Measurements from ENCODE around the gene SH3BP2. TPM values are rescaled to one million over a fixed set of nuclear protein-coding genes. Genes with fewer than 3 reads are reported as not detected.

Gene SH3BP2
- total RNA-seq, 2 experiments from 2014 or later: 10.9 to 31.6 TPM

GRCh38 chr4:2862528-2862927 lies 69.6 kb downstream of the SH3BP2 start:
- Histone ChIP-seq H4K20me1 (ENCODE audit: insufficient read depth, low read length) (peaks cover 21% of the 10 kb centered on the region), H3K9me2 (ENCODE audit: insufficient read depth, low read length) (no peaks in the 10 kb centered on the region), H3K4me2 (ENCODE audit: low read length) (no peak overlapping the region), H3K9me3 (ENCODE audit: low read length) (no peaks in the 10 kb centered on the region; the same call in 1 of the 2 replicates), H2AFZ (ENCODE audit: low read length) (no peak overlapping the region), H3K79me2 (ENCODE audit: insufficient read depth, low read depth, low read length) (no peaks in the 10 kb centered on the region; the same call in 1 of the 2 replicates), H3K4me1 (ENCODE audit: insufficient read depth, low read length, poor library complexity, severe bottlenecking) (peaks cover 30% of the 10 kb centered on the region), H3K36me3 (ENCODE audit: insufficient read depth, low read length) (no peaks in the 10 kb centered on the region), H3K4me3 (ENCODE audit: low read depth, low read length, poor library complexity, severe bottlenecking) (no peak overlapping the region), H3K27ac (ENCODE audit: low read depth, low read length, poor library complexity, severe bottlenecking) (no peak overlapping the region)
- BruUV-seq (replicated peaks): no TSS peak
- POLR2A ChIA-PET: interaction anchor here (0.6 to 1.5 kb wide), 4 partner anchors 16 to 74 kb away, joined by 3 to 5 read pairs (median 3); no protein-coding TSS in a partner anchor
- CTCF ChIA-PET (ENCODE audit: unreplicated experiment): no interaction called here
- TF ChIP-seq CTCF (conservative IDR thresholded peaks at IDR 0.05; ENCODE audit: low read length) (no peak), EZH2phosphoT487 (IDR thresholded peaks at IDR 0.05; ENCODE audit: borderline replicate concordance, low read depth, low read length) (no peak)
- no peak for DNase-seq (ENCODE audit: low spot score)
- intact Hi-C loops (cut with micrococcal nuclease; ENCODE audit: unreplicated experiment): no loop called here

GRCh38 chr4:2863649-2864048 lies 70.8 kb downstream of the SH3BP2 start:
- Histone ChIP-seq H3K4me2 (ENCODE audit: low read length) (no peak overlapping the region), H3K4me3 (ENCODE audit: low read depth, low read length, poor library complexity, severe bottlenecking) (no peak overlapping the region), H3K4me1 (ENCODE audit: insufficient read depth, low read length, poor library complexity, severe bottlenecking) (peaks cover 28% of the 10 kb centered on the region), H3K9me2 (ENCODE audit: insufficient read depth, low read length) (no peaks in the 10 kb centered on the region), H3K36me3 (ENCODE audit: insufficient read depth, low read length) (no peaks in the 10 kb centered on the region), H2AFZ (ENCODE audit: low read length) (no peak overlapping the region), H3K79me2 (ENCODE audit: insufficient read depth, low read depth, low read length) (no peaks in the 10 kb centered on the region; the same call in 1 of the 2 replicates), H3K27ac (ENCODE audit: low read depth, low read length, poor library complexity, severe bottlenecking) (no peak overlapping the region), H3K9me3 (ENCODE audit: low read length) (no peaks in the 10 kb centered on the region; the same call in 1 of the 2 replicates), H4K20me1 (ENCODE audit: insufficient read depth, low read length) (peaks cover 21% of the 10 kb centered on the region)
- intact Hi-C loops (cut with micrococcal nuclease; ENCODE audit: unreplicated experiment): loop anchor here (2.0 kb wide), 1 partner anchor 53 kb away; no protein-coding TSS in a partner anchor
- ChIA-PET CTCF (ENCODE audit: unreplicated experiment) (no interaction called here), POLR2A (no interaction called here)
- no peak for DNase-seq (ENCODE audit: low spot score)
- no TSS peak for BruUV-seq (replicated peaks)
- TF ChIP-seq EZH2phosphoT487 (IDR thresholded peaks at IDR 0.05; ENCODE audit: borderline replicate concordance, low read depth, low read length): no peak
- no peak for TF ChIP-seq CTCF (conservative IDR thresholded peaks at IDR 0.05; ENCODE audit: low read length)

GRCh38 chr4:2865196-2865780 lies 72.4 kb downstream of the SH3BP2 start:
- H3K79me2 ChIP-seq (ENCODE audit: insufficient read depth, low read depth, low read length): no peaks in the 10 kb centered on the region
- H3K27ac ChIP-seq (ENCODE audit: low read depth, low read length, poor library complexity, severe bottlenecking): no peak overlapping the region
- no peaks in the 10 kb centered on the region for H3K9me2 ChIP-seq (ENCODE audit: insufficient read depth, low read length)
- POLR2A ChIA-PET: interaction anchor here (0.7 kb wide), 1 partner anchor 10 kb away, joined by 3 read pairs; no protein-coding TSS in a partner anchor
- intact Hi-C loops (cut with micrococcal nuclease; ENCODE audit: unreplicated experiment): loop anchor here (2.0 kb wide), 1 partner anchor 52 kb away; no protein-coding TSS in a partner anchor
- no peaks in the 10 kb centered on the region for H3K36me3 ChIP-seq (ENCODE audit: insufficient read depth, low read length)
- peaks cover 11% of the 10 kb centered on the region for H3K4me1 ChIP-seq (ENCODE audit: insufficient read depth, low read length, poor library complexity, severe bottlenecking)
- no peak for DNase-seq (ENCODE audit: low spot score)
- CTCF ChIA-PET (ENCODE audit: unreplicated experiment): no interaction called here
- no peak overlapping the region for H3K4me3 ChIP-seq (ENCODE audit: low read depth, low read length, poor library complexity, severe bottlenecking)
- TF ChIP-seq EZH2phosphoT487 (IDR thresholded peaks at IDR 0.05; ENCODE audit: borderline replicate concordance, low read depth, low read length) (no peak), CTCF (conservative IDR thresholded peaks at IDR 0.05; ENCODE audit: low read length) (no peak)
- no peaks in the 10 kb centered on the region for H3K9me3 ChIP-seq (ENCODE audit: low read length)
- no peak overlapping the region for H3K4me2 ChIP-seq (ENCODE audit: low read length)
- H4K20me1 ChIP-seq (ENCODE audit: insufficient read depth, low read length): peaks cover 14% of the 10 kb centered on the region
- no peak overlapping the region for H2AFZ ChIP-seq (ENCODE audit: low read length)
- no TSS peak for BruUV-seq (replicated peaks)

All from OCI-LY7 (cell line).